Subcutaneous abdominal adipose tissue (tissue), 5 donors: ENCODE results near the gene KIF16B.

ENCODE experiments used
- H3K27ac ChIP-seq: one replicate; pipeline ENCODE4 v1.7.0; 2013; ENCODE audit warnings: low read depth, mild to moderate bottlenecking, inconsistent platforms, low read length, moderate library complexity
- H3K27me3 ChIP-seq, 5 donors: one replicate each; pipeline ENCODE4 v1.7.0; 2013; ENCODE audit warnings: low read length in 5 of 5, inconsistent platforms in 1 of 5; ENCODE audit not compliant: control insufficient read depth in 5 of 5, insufficient read depth in 4 of 5
- H3K36me3 ChIP-seq, 5 donors: one replicate each; pipeline ENCODE4 v1.7.0; 2013; ENCODE audit warnings: low read length in 5 of 5; ENCODE audit not compliant: control insufficient read depth in 5 of 5, insufficient read depth in 5 of 5
- H3K4me1 ChIP-seq, 5 donors: one replicate each; pipeline ENCODE4 v1.7.0; 2013; ENCODE audit warnings: low read length in 5 of 5, mild to moderate bottlenecking in 3 of 5, moderate library complexity in 1 of 5; ENCODE audit not compliant: control insufficient read depth in 5 of 5, insufficient read depth in 5 of 5
- H3K4me3 ChIP-seq, 5 donors: one replicate each; pipeline ENCODE4 v1.7.0; 2013; ENCODE audit warnings: low read length in 5 of 5, low read depth in 1 of 5
- H3K9ac ChIP-seq, 5 donors: one replicate each; pipeline ENCODE4 v1.7.0; 2013; ENCODE audit warnings: low read length in 5 of 5, mild to moderate bottlenecking in 4 of 5, moderate library complexity in 3 of 5
- H3K9me3 ChIP-seq, 5 donors: one replicate each; pipeline ENCODE4 v1.7.0; 2013; ENCODE audit warnings: low read length in 5 of 5; ENCODE audit not compliant: control insufficient read depth in 5 of 5
- donor health status: healthy.
- donor health status: healthy.
- donor health status: healthy.
- donor health status: healthy.
- donor health status: healthy.

KIF16B gene

GRCh38 chr20:16412906-16413305 lies 160.3 kb downstream of the KIF16B start:
- Histone ChIP-seq H3K36me3 (peaks cover 0 to 22% (median 5%) of the 10 kb centered on the region in 5 donors), H3K9me3 (peaks cover 0 to 16% (median 14%) of the 10 kb centered on the region in 5 donors), H3K27me3 (no peaks in the 10 kb centered on the region), H3K4me3 (no peak overlapping the region), H3K9ac (no peak overlapping the region), H3K4me1 (no peaks in the 10 kb centered on the region), H3K27ac (no peak overlapping the region)

GRCh38 chr20:16411361-16411760 lies 161.9 kb downstream of the KIF16B start:
- Histone ChIP-seq H3K4me3 (no peak overlapping the region), H3K9ac (no peak overlapping the region), H3K27ac (no peak overlapping the region), H3K27me3 (no peaks in the 10 kb centered on the region), H3K36me3 (peaks cover 5 to 22% (median 9%) of the 10 kb centered on the region in 5 donors), H3K4me1 (no peaks in the 10 kb centered on the region), H3K9me3 (peaks cover 0 to 16% (median 14%) of the 10 kb centered on the region in 5 donors)

DNA sequence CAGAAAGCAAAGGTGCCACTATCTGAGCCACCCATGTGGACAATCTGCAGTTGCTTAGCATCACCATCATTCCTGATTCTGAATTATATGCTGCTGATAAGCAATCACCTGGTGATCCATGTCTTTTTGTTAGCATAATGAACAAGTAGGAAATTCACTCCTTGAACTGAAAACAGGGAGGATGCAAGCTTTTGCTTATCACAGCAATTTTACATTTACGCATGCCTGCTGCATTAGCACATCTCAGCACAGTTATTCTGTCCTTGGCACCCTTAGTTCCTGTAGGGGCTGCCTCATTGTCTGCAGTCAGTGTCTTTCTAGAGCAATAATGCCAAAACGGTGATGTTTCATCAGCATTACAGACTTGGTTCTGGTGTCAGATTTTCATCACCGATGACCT lies 162.6 kb downstream of the KIF16B start:
- no peak overlapping the region for H3K9ac ChIP-seq
- peaks cover 11 to 28% (median 16%) of the 10 kb centered on the region in 5 donors for H3K36me3 ChIP-seq
- no peak overlapping the region for H3K27ac ChIP-seq
- no peak overlapping the region for H3K4me3 ChIP-seq
- H3K9me3 ChIP-seq, result peaks cover 0 to 16% (median 14%) of the 10 kb centered on the region in 5 donors
- H3K27me3 ChIP-seq, result no peaks in the 10 kb centered on the region
- no peaks in the 10 kb centered on the region for H3K4me1 ChIP-seq

GRCh38 chr20:16408981-16409380 lies 164.3 kb downstream of the KIF16B start:
- H3K36me3 ChIP-seq, result peaks cover 22 to 42% (median 26%) of the 10 kb centered on the region in 5 donors
- peaks cover 0 to 16% (median 14%) of the 10 kb centered on the region in 5 donors for H3K9me3 ChIP-seq
- H3K9ac ChIP-seq, result no peak overlapping the region
- H3K4me3 ChIP-seq, result no peak overlapping the region
- H3K27ac ChIP-seq, result no peak overlapping the region
- H3K4me1 ChIP-seq, result no peaks in the 10 kb centered on the region
- no peaks in the 10 kb centered on the region for H3K27me3 ChIP-seq

DNA sequence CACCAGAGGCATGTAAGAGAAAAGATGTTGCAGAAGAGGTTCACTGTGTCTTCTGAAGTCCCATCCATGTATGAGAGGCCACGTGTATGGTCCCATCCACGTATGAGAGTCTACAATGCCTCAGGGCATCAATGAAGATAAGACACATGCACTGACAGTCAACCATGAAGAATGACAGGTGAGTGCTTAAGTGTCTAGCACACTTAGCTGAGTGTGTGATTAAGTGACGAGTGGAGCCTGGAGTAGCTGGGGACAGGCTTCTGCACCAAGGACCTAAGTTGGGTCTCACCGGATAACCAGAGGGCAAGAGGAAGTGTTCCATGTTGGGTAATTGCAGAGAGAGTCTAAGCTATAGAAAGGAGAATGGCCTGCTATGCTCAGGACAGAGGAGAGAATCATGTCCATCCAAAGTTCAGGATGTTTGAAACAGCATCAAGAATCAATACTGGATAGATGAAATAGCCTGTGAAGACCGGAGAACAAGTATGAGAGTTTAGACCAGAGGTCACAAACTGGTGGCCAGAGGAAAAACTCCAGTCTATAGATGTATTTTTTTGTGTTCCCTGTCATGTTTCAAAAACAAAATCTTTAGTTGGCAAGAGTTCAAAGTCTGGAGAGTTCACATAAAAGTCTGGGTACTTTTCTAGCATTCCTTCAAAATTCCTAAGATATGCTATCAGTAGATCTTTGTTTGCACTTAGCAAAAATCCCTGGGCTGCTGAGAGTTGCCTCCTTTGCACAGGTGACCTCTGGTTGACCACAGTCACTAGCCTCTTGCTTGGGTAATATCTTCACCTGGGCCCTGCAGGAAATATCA lies 165.8 kb downstream of the KIF16B start:
- no peaks in the 10 kb centered on the region for H3K27me3 ChIP-seq
- H3K4me3 ChIP-seq, result no peak overlapping the region
- no peaks in the 10 kb centered on the region for H3K4me1 ChIP-seq
- H3K27ac ChIP-seq, result no peak overlapping the region
- no peak overlapping the region for H3K9ac ChIP-seq
- peaks cover 0 to 16% (median 14%) of the 10 kb centered on the region in 5 donors for H3K9me3 ChIP-seq
- H3K36me3 ChIP-seq, result peaks cover 28 to 57% (median 31%) of the 10 kb centered on the region in 5 donors

DNA sequence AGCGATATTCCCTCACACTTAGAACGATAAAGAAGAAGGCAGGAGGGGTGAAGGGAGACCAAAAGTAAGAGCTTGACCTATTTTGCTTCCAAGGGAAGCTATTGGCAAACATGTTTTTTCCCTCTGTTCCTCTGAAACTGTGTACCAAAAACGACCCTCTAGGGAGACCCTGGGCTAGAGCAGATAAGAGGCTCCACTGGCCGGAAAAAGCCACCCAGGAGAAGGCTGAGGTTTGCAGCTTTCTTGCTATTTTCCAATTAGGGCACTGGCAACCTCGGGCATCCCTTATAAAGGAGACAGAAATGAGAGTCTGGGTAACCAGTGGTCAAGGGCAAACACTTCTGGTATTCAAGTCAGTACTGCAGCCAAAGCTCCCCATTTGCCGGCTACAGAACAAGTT lies 168.0 kb downstream of the KIF16B start:
- Histone ChIP-seq H3K4me3 (no peak overlapping the region), H3K36me3 (peaks cover 18 to 55% (median 31%) of the 10 kb centered on the region in 5 donors), H3K27ac (no peak overlapping the region), H3K9me3 (no peaks in the 10 kb centered on the region), H3K27me3 (no peaks in the 10 kb centered on the region), H3K9ac (no peak overlapping the region), H3K4me1 (peaks cover 0 to 4% (median 0%) of the 10 kb centered on the region in 5 donors)

GRCh38 chr20:16404640-16405039 lies 168.6 kb downstream of the KIF16B start:
- Histone ChIP-seq H3K9ac (no peak overlapping the region), H3K27ac (no peak overlapping the region), H3K27me3 (no peaks in the 10 kb centered on the region), H3K36me3 (peaks cover 18 to 58% (median 34%) of the 10 kb centered on the region in 5 donors), H3K4me1 (peaks cover 0 to 4% (median 0%) of the 10 kb centered on the region in 5 donors), H3K4me3 (no peak overlapping the region), H3K9me3 (no peaks in the 10 kb centered on the region)

DNA sequence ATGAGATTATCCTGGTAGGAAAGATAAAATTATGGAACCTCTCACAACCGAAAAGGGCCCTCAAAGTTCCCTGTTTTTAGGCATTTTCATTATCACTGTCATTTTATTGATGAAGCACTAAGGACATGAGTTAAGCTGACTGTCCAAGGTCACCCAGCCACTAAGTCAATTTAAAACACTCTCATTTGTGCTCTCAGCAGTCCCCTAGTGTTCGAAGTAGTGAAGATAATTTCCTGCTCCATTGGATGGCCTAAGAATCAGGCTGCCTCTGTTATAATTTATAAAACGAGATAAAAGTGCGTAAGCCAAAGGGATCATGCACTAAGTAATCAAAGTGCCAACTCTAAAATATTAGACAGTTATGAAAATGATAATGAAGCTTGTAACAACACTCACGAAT lies 169.1 kb downstream of the KIF16B start:
- no peaks in the 10 kb centered on the region for H3K27me3 ChIP-seq
- no peak overlapping the region for H3K9ac ChIP-seq
- no peak overlapping the region for H3K4me3 ChIP-seq
- no peak overlapping the region for H3K27ac ChIP-seq
- peaks cover 0 to 4% (median 0%) of the 10 kb centered on the region in 5 donors for H3K4me1 ChIP-seq
- H3K36me3 ChIP-seq, result peaks cover 18 to 60% (median 37%) of the 10 kb centered on the region in 5 donors
- H3K9me3 ChIP-seq, result no peaks in the 10 kb centered on the region

GRCh38 chr20:16400234-16400633 lies 173.0 kb downstream of the KIF16B start:
- H3K36me3 ChIP-seq, result peaks cover 15 to 50% (median 22%) of the 10 kb centered on the region in 5 donors
- peaks cover 0 to 19% (median 17%) of the 10 kb centered on the region in 5 donors for H3K4me1 ChIP-seq
- no peaks in the 10 kb centered on the region for H3K27me3 ChIP-seq
- H3K4me3 ChIP-seq, result no peak overlapping the region
- no peaks in the 10 kb centered on the region for H3K9me3 ChIP-seq
- no peak overlapping the region for H3K27ac ChIP-seq
- H3K9ac ChIP-seq, result no peak overlapping the region

DNA sequence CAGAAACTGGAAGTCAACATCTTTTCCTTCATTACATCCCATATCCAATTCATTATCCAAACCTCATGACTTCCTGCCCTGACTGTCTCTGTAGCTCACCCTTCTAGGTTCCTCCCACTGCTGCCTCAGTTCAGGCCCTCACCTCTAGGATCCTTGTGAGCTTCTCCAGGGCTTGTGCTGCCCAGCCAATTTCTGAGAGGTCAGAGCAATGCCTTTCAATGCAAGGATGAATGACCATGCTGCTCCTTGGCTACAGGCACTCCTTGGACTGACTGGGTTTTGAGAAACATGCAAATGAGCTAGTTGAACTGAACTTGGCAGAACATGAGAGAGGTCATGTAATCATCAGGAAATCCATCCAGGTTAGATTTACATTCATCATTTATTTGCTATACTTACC lies 173.4 kb downstream of the KIF16B start:
- Histone ChIP-seq H3K9ac (no peak overlapping the region), H3K27ac (no peak overlapping the region), H3K4me1 (peaks cover 0 to 19% (median 17%) of the 10 kb centered on the region in 5 donors), H3K4me3 (no peak overlapping the region), H3K27me3 (no peaks in the 10 kb centered on the region), H3K9me3 (no peaks in the 10 kb centered on the region), H3K36me3 (peaks cover 12 to 46% (median 18%) of the 10 kb centered on the region in 5 donors)
